HFFc6 (cell line): ENCODE results near the gene TSPAN18. TPM values are rescaled to one million over a fixed set of nuclear protein-coding genes. Genes with fewer than 3 reads are reported as not detected.

Source experiments
- DNase-seq: peaks from one replicate; pipeline ENCODE4 v3.0.0-alpha.2; 2018
- H3K27ac Mint-ChIP-seq: 2 replicates; pipeline ENCODE4 v1.8.0; 2020; ENCODE audit warnings: mild to moderate bottlenecking, mixed read lengths
- H3K27me3 Mint-ChIP-seq: 2 replicates; pipeline ENCODE4 v1.8.0; 2021; ENCODE audit warnings: mild to moderate bottlenecking, moderate library complexity, mixed read lengths; ENCODE audit not compliant: insufficient read depth
- H3K36me3 Mint-ChIP-seq: 2 replicates; pipeline ENCODE4 v1.8.0; 2021; ENCODE audit warnings: low read depth, mixed read lengths
- H3K4me1 Mint-ChIP-seq: 2 replicates; pipeline ENCODE4 v1.8.0; 2020; ENCODE audit warnings: low read depth, mixed read lengths
- H3K4me3 Mint-ChIP-seq: 2 replicates; pipeline ENCODE4 v1.8.0; 2020; ENCODE audit warnings: mild to moderate bottlenecking, moderate library complexity, mixed read lengths
- H3K9me3 Mint-ChIP-seq: 2 replicates; pipeline ENCODE4 v1.8.0; 2020; ENCODE audit warnings: mild to moderate bottlenecking, mixed read lengths
- CTCF ChIP-seq: fragments of 200-600 bp; sonication (generic); IDR thresholded peaks from 2 replicates; pipeline ENCODE4 v1.5.0; 2021; ENCODE audit warnings: antibody characterized with exemption, mild to moderate bottlenecking
- total RNA-seq, 6 experiments: library from RNA; stranded (reverse); fragmentation: NEBNext Ultra II Directional; extraction: Animal tissue kit (Norgen Biotek cat#: 25700); gene quantifications; 2 replicates in 1 of 6; 3 replicates in 5 of 6; pipeline ENCODE4 v1.2.3, GENCODE V29; 2021

Gene TSPAN18
- total RNA-seq, 6 experiments from 2014 or later = 0.09 TPM; not detected in 5

DNA sequence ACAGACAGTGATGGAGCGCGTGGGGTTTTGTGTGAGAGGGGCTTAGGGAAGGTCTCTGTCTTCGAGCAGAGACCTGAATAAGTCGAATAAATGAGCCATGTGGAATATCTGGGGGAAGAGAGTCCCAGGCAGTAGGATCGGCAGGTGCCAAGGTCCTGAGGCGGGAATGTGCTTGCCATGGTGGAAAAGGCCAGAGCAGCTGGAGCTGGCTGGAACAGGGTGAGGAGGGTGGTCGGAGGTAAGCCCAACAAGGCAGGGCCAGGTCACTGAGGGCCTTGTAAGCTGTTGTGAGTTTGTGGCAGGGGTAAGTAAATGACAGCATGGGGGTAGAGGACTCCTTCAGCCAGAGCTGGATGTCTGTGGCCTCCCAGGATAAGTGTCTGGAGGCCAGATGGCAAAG is 152.7 kb downstream of the TSPAN18 start:
- no peaks in the 10 kb centered on the region for H3K4me1 Mint-ChIP-seq
- H3K27me3 Mint-ChIP-seq = peaks cover 24% of the 10 kb centered on the region
- no peak overlapping the region for H3K27ac Mint-ChIP-seq
- H3K4me3 Mint-ChIP-seq = no peak overlapping the region
- H3K9me3 Mint-ChIP-seq = no peaks in the 10 kb centered on the region
- DNase-seq = no peak
- no peak for TF ChIP-seq CTCF
- no peaks in the 10 kb centered on the region for H3K36me3 Mint-ChIP-seq

DNA sequence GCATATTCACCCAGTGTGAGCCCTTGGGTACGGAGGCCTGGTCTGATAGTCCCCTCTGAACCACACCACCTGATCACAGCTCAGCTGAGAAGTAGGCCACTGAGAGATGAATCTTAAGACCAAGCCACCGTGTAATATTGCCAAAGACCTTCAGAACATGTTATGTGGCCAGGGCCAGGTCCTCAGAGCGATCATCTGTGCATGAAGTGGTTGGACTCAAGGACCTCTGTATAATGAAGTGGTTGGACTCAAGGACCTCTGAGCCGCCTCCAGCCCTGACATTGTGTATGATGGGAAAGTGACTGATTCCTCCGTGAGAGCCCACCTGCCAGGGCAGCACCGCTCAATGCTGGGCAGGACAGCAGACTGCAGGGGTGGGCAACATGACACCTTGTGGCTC is 153.7 kb downstream of the TSPAN18 start:
- peaks cover under 1% of the 10 kb centered on the region for H3K4me1 Mint-ChIP-seq
- H3K4me3 Mint-ChIP-seq = no peak overlapping the region

GRCh38 chr11:44880953-44881352 is 154.2 kb downstream of the TSPAN18 start:
- TF ChIP-seq CTCF = no peak
- no peak overlapping the region for H3K27ac Mint-ChIP-seq
- H3K9me3 Mint-ChIP-seq = no peaks in the 10 kb centered on the region
- H3K36me3 Mint-ChIP-seq = no peaks in the 10 kb centered on the region
- no peak overlapping the region for H3K4me3 Mint-ChIP-seq
- peaks cover 26% of the 10 kb centered on the region for H3K27me3 Mint-ChIP-seq
- H3K4me1 Mint-ChIP-seq = peaks cover 5% of the 10 kb centered on the region
- no peak for DNase-seq

More for the DNA sequence above, 153.7 kb downstream of the TSPAN18 start:
- no peak for TF ChIP-seq CTCF
- DNase-seq = no peak
- no peaks in the 10 kb centered on the region for H3K36me3 Mint-ChIP-seq
- no peaks in the 10 kb centered on the region for H3K9me3 Mint-ChIP-seq
- peaks cover 25% of the 10 kb centered on the region for H3K27me3 Mint-ChIP-seq
- H3K27ac Mint-ChIP-seq = no peak overlapping the region

DNA sequence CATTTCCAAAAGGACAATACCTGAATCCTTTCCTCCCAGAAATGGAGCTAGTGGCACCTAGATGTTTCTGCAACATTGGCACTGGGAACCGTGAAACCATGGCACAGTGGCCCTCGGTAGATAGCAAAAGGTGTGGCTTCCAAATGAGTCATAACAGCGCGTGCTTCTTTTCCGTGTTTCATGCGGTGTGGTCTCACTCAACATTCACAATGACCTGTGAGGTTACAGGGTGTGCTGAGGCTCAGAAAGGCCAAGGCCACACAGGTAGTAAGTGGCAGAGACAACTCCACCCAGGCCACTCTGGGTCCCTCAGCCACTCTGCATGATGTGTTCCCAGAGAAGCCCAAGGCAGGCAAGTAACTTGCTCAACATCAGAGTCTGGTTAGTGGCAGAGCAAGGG is 156.5 kb downstream of the TSPAN18 start:
- DNase-seq = no peak
- Mint-ChIP-seq H3K4me1 (peaks cover 22% of the 10 kb centered on the region), H3K27ac (no peak overlapping the region), H3K9me3 (no peaks in the 10 kb centered on the region), H3K4me3 (no peak overlapping the region), H3K27me3 (peaks cover 26% of the 10 kb centered on the region), H3K36me3 (no peaks in the 10 kb centered on the region)
- TF ChIP-seq CTCF = no peak

DNA sequence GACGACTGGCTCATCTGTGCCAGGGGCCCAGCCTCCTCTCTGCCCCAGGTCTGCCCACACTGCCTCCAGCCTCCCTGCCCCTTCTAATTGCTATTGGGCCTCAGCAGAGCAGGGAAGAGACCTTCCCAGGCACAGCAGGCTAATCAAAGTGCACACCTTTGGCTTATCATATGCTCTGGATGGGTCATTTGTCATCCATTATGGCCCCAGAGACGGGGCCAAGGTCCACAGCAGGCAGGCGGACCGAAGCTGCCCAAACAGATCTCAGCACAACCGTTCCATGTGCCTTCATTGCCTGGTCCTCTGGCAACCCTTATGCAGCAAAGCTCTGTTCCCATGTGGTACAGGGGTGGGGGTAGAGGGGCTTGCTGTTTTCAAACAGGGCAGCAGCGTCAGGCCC is 157.3 kb downstream of the TSPAN18 start:
- peaks cover 27% of the 10 kb centered on the region for H3K27me3 Mint-ChIP-seq
- H3K9me3 Mint-ChIP-seq = no peaks in the 10 kb centered on the region
- peaks cover 27% of the 10 kb centered on the region for H3K4me1 Mint-ChIP-seq
- DNase-seq = no peak
- no peaks in the 10 kb centered on the region for H3K36me3 Mint-ChIP-seq
- no peak overlapping the region for H3K4me3 Mint-ChIP-seq
- TF ChIP-seq CTCF = no peak
- H3K27ac Mint-ChIP-seq = no peak overlapping the region
